NCI-H460 (cell line): ENCODE data around the gene DCUN1D5. TPM values are rescaled to one million over a fixed set of nuclear protein-coding genes. Genes with fewer than 3 reads are reported as not detected.

Experiments
- total RNA-seq: library from RNA; depleted of rRNA; stranded (reverse); fragments of >200 nt; shearing (Covaris generic); gene quantifications from 2 replicates; pipeline ENCODE4 v1.2.3, GENCODE V29; 2014; rRNA removed

DCUN1D5 gene
- total RNA-seq, 1 experiment from 2014 or later, result 75.1 TPM

Other genes starting within 250 kb of the DCUN1D5 start
- gene MMP3, start 248.6 kb downstream of the DCUN1D5 start, total RNA-seq, result not detected in 2 replicates
- gene MMP12, start 217.2 kb downstream of the DCUN1D5 start, total RNA-seq, result not detected in 2 replicates
- gene MMP13, start 136.4 kb downstream of the DCUN1D5 start, total RNA-seq, result not detected in 2 replicates
- gene DYNC2H1, start 17.3 kb upstream of the DCUN1D5 start, total RNA-seq, result 15.5 and 20.8 TPM in 2 replicates